GM23338 (cell line): ENCODE results near the gene RNF40. TPM values are rescaled to one million over a fixed set of nuclear protein-coding genes. Genes with fewer than 3 reads are reported as not detected.

Experiments
- ATAC-seq: fragments of 200-7000 bp; cut with Tn5 transposase; 3 replicates; pipeline ENCODE4 v1.9.1; 2020
- DNase-seq: peaks from one replicate; pipeline ENCODE4 v3.0.0-alpha.2; 2015; ENCODE audit warnings: low spot score
- H2AFZ ChIP-seq: fragments of 200-600 bp; sonication (generic); 2 replicates; pipeline ENCODE4 v1.8.0; 2016; ENCODE audit warnings: antibody characterized with exemption, mild to moderate bottlenecking, moderate library complexity
- H3F3A ChIP-seq: fragments of 200-600 bp; sonication (generic); replicated peaks from 2 replicates; pipeline ENCODE4 v1.8.0; 2017; ENCODE audit warnings: antibody characterized with exemption, mixed run types, low read depth
- H3K27ac ChIP-seq: fragments of 200-600 bp; sonication (generic); 2 replicates; pipeline ENCODE4 v1.6.1; 2016; ENCODE audit warnings: low read depth
- H3K27me3 ChIP-seq: fragments of 200-600 bp; sonication (generic); 2 replicates; pipeline ENCODE4 v1.8.0; 2016; ENCODE audit warnings: mild to moderate bottlenecking, mixed run types, moderate library complexity; ENCODE audit not compliant: insufficient read depth
- H3K36me3 ChIP-seq: fragments of 200-600 bp; sonication (generic); 2 replicates; pipeline ENCODE4 v1.8.0; 2016; ENCODE audit warnings: mild to moderate bottlenecking; ENCODE audit not compliant: insufficient read depth
- H3K4me1 ChIP-seq: fragments of 200-600 bp; sonication (generic); 2 replicates; pipeline ENCODE4 v1.8.0; 2016; ENCODE audit warnings: mild to moderate bottlenecking, moderate library complexity; ENCODE audit not compliant: insufficient read depth
- H3K4me2 ChIP-seq: fragments of 200-600 bp; sonication (generic); 2 replicates; pipeline ENCODE4 v1.7.1; 2017; ENCODE audit warnings: mixed run types
- H3K4me3 ChIP-seq: fragments of 200-600 bp; sonication (generic); 2 replicates; pipeline ENCODE4 v1.6.1; 2016; ENCODE audit warnings: mixed run types
- H3K79me2 ChIP-seq: fragments of 200-600 bp; sonication (generic); replicated peaks from 2 replicates; pipeline ENCODE4 v1.8.0; 2017; ENCODE audit warnings: mild to moderate bottlenecking; ENCODE audit not compliant: insufficient read depth
- H3K9me2 ChIP-seq: fragments of 200-600 bp; sonication (generic); 2 replicates; pipeline ENCODE4 v1.8.0; 2017; ENCODE audit not compliant: insufficient read depth
- H4K20me1 ChIP-seq: fragments of 200-600 bp; sonication (generic); replicated peaks from 2 replicates; pipeline ENCODE4 v1.8.0; 2017; ENCODE audit warnings: mild to moderate bottlenecking; ENCODE audit not compliant: insufficient read depth
- H3K27ac Mint-ChIP-seq: 2 replicates; pipeline ENCODE4 v1.8.0; 2020; ENCODE audit warnings: inconsistent platforms, mild to moderate bottlenecking, moderate library complexity, mixed read lengths
- H3K27me3 Mint-ChIP-seq: 3 replicates; pipeline ENCODE4 v1.8.0; 2022; ENCODE audit warnings: low read depth, mild to moderate bottlenecking, moderate library complexity, mixed read lengths, inconsistent platforms; ENCODE audit not compliant: insufficient read depth, poor library complexity
- H3K36me3 Mint-ChIP-seq: 3 replicates; pipeline ENCODE4 v1.8.0; 2021; ENCODE audit warnings: low read depth, mild to moderate bottlenecking, inconsistent platforms, moderate library complexity, mixed read lengths
- H3K4me1 Mint-ChIP-seq: 3 replicates; pipeline ENCODE4 v1.8.0; 2020; ENCODE audit warnings: mild to moderate bottlenecking, inconsistent platforms, mixed read lengths
- H3K4me3 Mint-ChIP-seq: 3 replicates; pipeline ENCODE4 v1.8.0; 2021; ENCODE audit warnings: moderate library complexity, mild to moderate bottlenecking, inconsistent platforms, mixed read lengths
- H3K9me3 Mint-ChIP-seq: 3 replicates; pipeline ENCODE4 v1.8.0; 2020; ENCODE audit warnings: moderate library complexity, mild to moderate bottlenecking, inconsistent platforms, mixed read lengths
- CREB1 ChIP-seq: fragments of 250-450 bp; sonication (Bioruptor Pico); IDR thresholded peaks from 2 replicates; pipeline ENCODE4 v1.5.0; 2020; ENCODE audit warnings: low read depth, mild to moderate bottlenecking, moderate library complexity
- CTCF ChIP-seq, 2 experiments: fragments of 200-600 bp in 1 of 2; sonication (generic) in 1 of 2; conservative IDR thresholded peaks; 2 replicates each; pipeline versions ENCODE4 v1.5.1 to v1.6.1; 2016 to 2017; ENCODE audit warnings: antibody characterized with exemption in 2 of 2, low read depth in 2 of 2, mild to moderate bottlenecking in 2 of 2, moderate library complexity in 1 of 2
- EZH2 ChIP-seq: fragments of 200-600 bp; sonication (generic); IDR thresholded peaks from one replicate; pipeline ENCODE4 v1.8.0; 2017; ENCODE audit warnings: antibody characterized with exemption, mild to moderate bottlenecking, low read depth; ENCODE audit not compliant: unreplicated experiment
- EZH2phosphoT487 ChIP-seq: fragments of 200-600 bp; sonication (generic); IDR thresholded peaks from one replicate; pipeline ENCODE4 v1.8.1; 2018; ENCODE audit warnings: antibody characterized with exemption; ENCODE audit not compliant: unreplicated experiment
- JUNB ChIP-seq: IDR thresholded peaks from one replicate; pipeline ENCODE4 v1.6.1; 2016; ENCODE audit warnings: antibody characterized with exemption; ENCODE audit not compliant: unreplicated experiment
- REST ChIP-seq: IDR thresholded peaks from one replicate; pipeline ENCODE4 v1.6.1; 2018; ENCODE audit warnings: antibody characterized with exemption; ENCODE audit not compliant: unreplicated experiment
- STAT1 ChIP-seq: IDR thresholded peaks from one replicate; pipeline ENCODE4 v1.6.1; 2016; ENCODE audit warnings: antibody characterized with exemption; ENCODE audit not compliant: unreplicated experiment
- ZNF114 ChIP-seq: fragments of 250-450 bp; sonication (Bioruptor Pico); IDR thresholded peaks from 2 replicates; pipeline ENCODE4 v1.5.0; 2020; ENCODE audit warnings: mild to moderate bottlenecking, moderate library complexity
- ZNF462 ChIP-seq: fragments of 250-450 bp; sonication (Bioruptor Pico); IDR thresholded peaks from 2 replicates; pipeline ENCODE4 v1.5.0; 2020; ENCODE audit warnings: mild to moderate bottlenecking, moderate library complexity
- polyA plus RNA-seq: library from polyadenylated mRNA; unstranded; fragments of >200 nt; fragmentation: Nextera tagmentation; extraction: Ambion mirVana; gene quantifications from 2 replicates; pipeline ENCODE4 v1.2.1, GENCODE V29; 2016
- total RNA-seq: library from RNA; depleted of rRNA; stranded (reverse); fragments of >200 nt; shearing (Covaris generic); gene quantifications from 2 replicates; pipeline ENCODE4 v1.2.3, GENCODE V29; 2014
- TF ChIP-seq, protein P1 (sequence below): IDR thresholded peaks from 2 replicates; pipeline ENCODE4 v1.6.1; 2016; ENCODE audit warnings: antibody characterized with exemption

Gene RNF40
- total and polyA plus RNA-seq, 2 experiments from 2014 or later: 36.0 to 78.5 TPM

GRCh38 chr16:30738984-30739951 lies 22.9 kb upstream of the RNF40 start:
- no peaks in the 10 kb centered on the region for H3K27me3 ChIP-seq
- no peak overlapping the region for H3K27ac ChIP-seq
- no peak for TF ChIP-seq STAT1
- TF ChIP-seq REST: no peak
- no peak for TF ChIP-seq EZH2phosphoT487
- TF ChIP-seq ZNF462: no peak
- no peak for TF ChIP-seq CTCF (conservative IDR thresholded peaks at IDR 0.05; ENCODE audit: low read depth in 2 of 2)
- no peak for TF ChIP-seq JUNB
- TF ChIP-seq CREB1 (CRISPR knock-in tag): no peak
- TF ChIP-seq, protein P1, sequence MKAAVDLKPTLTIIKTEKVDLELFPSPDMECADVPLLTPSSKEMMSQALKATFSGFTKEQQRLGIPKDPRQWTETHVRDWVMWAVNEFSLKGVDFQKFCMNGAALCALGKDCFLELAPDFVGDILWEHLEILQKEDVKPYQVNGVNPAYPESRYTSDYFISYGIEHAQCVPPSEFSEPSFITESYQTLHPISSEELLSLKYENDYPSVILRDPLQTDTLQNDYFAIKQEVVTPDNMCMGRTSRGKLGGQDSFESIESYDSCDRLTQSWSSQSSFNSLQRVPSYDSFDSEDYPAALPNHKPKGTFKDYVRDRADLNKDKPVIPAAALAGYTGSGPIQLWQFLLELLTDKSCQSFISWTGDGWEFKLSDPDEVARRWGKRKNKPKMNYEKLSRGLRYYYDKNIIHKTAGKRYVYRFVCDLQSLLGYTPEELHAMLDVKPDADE: no peak
- no peak for TF ChIP-seq ZNF114 (CRISPR knock-in tag)
- TF ChIP-seq EZH2: no peak
- H3K4me1 ChIP-seq: peaks cover 3% of the 10 kb centered on the region
- Mint-ChIP-seq H3K4me1 (peaks cover 18% of the 10 kb centered on the region), H3K27ac (no peak overlapping the region), H3K36me3 (peaks cover 63% of the 10 kb centered on the region), H3K4me3 (no peak overlapping the region), H3K9me3 (no peaks in the 10 kb centered on the region), H3K27me3 (peaks cover 8% of the 10 kb centered on the region)
- no peak overlapping the region for H3K4me2 ChIP-seq
- no peak for ATAC-seq
- H3K36me3 ChIP-seq: peaks cover 22% of the 10 kb centered on the region
- no peaks in the 10 kb centered on the region for H3K79me2 ChIP-seq
- H2AFZ ChIP-seq: no peak overlapping the region
- no peak overlapping the region for H3K4me3 ChIP-seq
- H3F3A ChIP-seq: no peaks in the 10 kb centered on the region
- no peaks in the 10 kb centered on the region for H3K9me2 ChIP-seq
- no peak for DNase-seq
- H4K20me1 ChIP-seq: peaks cover 11% of the 10 kb centered on the region
